ENCODE results near the gene GLYATL3.

GLYATL3 gene

DNA sequence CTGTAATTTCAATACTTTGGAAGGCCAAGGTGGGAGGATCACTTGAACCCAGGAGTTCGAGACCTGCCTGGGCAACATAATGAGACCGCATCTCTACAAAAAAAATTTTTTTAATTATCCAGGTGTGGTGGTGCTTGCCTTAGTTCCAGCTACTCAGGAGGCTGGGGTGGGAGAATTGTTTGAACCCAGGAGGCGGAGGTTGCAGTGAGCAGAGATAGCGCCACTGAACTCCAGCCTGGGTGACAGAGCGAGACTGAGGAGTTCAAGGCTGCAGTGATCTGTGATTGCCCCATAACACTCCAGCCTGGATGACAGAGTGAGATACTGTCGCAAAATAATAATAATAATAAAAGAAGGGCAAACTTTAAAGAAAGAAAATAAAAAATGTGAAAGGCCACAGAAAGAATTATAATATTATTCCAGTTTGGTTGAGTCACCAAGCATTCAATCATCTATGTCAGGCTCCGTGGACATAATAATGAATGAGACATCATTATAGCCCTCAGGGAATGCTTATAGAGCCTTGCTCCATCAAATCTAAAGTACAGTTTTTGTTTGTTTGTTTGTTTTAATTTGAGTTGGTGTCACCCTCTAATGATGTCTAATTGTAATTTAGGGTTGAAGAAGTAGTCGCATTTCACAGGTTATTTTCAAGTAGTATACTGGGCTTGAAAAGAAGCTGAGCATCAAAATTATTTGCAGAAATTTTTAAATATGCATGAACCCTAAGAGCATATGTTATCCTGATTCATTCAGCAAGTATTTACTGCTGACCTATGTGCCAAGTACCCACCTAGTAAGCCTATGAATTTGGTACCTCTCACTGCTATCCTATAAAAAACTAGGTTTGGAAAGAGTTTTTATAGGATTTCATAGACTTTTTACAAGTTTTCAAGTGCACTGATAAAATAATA is 15.1 kb downstream of the GLYATL3 start:
- no peak for DNase-seq

DNA sequence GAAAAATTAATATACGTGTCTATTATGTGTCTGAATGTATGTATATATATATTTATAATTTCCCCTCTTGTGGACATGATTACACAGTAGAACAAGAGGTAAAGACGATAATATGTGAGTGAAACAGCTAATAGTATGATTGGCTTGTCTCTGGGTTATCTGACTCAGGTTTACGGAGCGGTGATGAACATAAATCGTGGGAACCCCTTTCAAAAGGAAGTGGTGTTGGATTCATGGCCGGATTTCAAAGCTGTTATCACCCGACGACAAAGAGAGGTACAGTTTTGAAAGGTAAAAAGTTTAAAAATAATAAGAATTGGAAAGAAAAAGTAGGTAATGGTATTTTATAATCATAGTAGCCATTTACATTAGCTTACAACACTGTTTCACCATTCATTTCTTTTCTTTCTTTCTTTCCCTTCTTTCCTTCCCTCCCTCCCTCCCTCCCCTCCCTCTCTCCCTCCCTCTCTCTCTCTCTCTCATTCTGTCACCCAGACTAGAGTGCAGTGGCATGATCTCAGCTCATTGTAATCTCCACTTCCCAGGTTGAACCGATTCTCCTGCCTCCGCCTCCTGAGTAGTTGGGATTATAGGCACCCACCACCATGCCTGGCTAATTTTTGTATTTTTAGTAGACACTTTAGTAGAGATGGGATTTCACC is 15.9 kb downstream of the GLYATL3 start:
- no peak for DNase-seq

GRCh38 chr6:49516147-49516505 is 16.4 kb downstream of the GLYATL3 start:
- DNase-seq, result no peak

- no peak for DNase-seq
Measured at GRCh38 chr6:49517919-49518318, 18.2 kb downstream of the GLYATL3 start.

DNA sequence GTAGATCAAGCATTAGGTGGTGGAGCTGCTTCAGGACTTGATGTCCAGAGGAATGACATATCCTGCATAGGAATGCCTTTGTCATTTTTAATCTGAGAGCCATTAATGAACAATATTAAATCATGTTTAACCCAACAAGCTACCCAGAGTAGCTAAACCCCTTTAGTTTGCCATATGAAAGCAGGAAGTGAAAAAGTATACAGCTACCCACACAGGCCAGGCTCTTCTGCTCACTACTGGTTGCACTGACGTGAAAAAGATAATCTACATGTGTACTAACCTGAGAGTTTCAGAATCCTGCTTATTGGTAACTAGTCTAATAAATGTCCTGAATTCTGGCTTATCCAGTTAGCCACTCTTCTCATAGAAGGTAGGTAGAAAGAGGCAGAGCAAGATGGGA is 19.9 kb downstream of the GLYATL3 start:
- no peak for DNase-seq

- DNase-seq, result no peak
Measured at GRCh38 chr6:49522710-49523593, 23.2 kb downstream of the GLYATL3 start.

DNA sequence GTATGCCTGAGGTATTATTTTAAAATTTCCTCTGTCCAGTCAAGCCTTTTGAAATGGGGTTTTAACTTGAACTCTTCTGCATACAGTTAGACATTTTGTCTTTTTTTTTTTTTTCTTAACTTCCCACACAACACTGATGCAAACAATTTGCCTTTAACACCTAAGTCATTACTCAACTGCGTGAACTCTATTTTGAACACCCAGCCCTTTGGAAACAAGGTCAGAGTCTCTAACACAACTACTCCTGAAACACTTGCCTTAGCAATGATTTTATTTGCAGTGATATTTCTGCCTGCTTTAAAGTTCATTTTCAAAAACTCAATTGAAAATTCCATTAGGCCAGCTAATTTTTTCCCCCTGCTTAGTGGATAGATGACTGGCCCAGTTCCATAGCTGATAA is 24.2 kb downstream of the GLYATL3 start:
- no peak for DNase-seq

- DNase-seq, result no peak
Measured at GRCh38 chr6:49524541-49524940, 24.8 kb downstream of the GLYATL3 start.

- DNase-seq, result no peak
Measured at GRCh38 chr6:49526598-49526997, 26.9 kb downstream of the GLYATL3 start.

GRCh38 chr6:49527320-49527719 is 27.6 kb downstream of the GLYATL3 start:
- DNase-seq, result no peak

DNA sequence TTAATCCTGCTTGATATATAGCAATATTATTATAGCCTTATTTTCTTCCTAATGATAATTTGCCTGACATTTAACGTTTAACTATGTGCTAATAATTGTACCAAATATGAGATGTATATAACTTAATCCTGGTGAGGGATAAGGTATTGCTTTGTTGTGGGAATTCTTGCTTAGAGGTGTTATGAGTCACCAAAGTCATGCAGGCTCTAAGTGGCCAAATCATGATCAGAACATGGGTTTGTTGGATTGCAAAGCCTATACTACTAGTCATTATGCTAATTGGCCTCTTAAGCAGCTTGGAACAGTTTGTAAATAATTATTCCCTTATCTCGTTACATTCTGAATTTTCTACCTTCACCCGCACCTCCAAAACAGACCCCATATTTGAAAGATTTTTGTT is 28.8 kb downstream of the GLYATL3 start:
- no peak for DNase-seq

DNA sequence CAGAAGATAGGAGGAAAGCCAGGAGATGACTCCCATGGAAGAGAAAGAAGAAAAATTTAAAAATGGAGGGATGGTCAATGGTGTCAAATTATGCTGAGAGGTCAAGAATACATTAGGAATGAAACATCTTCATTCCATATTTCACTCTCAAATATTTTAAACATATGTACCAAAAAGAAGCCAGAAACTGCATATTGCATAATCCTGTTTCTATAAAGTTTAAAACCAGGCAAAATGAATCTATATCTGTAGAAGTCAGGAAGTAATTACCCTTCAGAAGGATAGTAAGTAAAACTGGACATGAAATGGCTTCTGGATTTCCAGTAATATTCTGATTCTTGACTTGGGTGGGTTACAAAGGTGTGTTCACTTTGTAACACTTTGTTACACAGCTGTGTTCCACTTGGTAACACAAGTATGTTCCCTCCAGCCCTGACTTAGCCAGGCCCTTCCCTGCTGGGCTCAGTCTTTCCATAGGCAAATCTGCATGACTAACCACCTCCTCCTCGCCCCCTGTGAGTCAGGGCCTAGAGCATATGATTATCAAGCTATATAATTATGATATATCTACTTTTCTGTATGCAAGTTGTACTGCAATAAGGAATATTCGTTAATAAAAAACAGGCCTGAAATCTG is 30.5 kb downstream of the GLYATL3 start:
- no peak for DNase-seq

DNA sequence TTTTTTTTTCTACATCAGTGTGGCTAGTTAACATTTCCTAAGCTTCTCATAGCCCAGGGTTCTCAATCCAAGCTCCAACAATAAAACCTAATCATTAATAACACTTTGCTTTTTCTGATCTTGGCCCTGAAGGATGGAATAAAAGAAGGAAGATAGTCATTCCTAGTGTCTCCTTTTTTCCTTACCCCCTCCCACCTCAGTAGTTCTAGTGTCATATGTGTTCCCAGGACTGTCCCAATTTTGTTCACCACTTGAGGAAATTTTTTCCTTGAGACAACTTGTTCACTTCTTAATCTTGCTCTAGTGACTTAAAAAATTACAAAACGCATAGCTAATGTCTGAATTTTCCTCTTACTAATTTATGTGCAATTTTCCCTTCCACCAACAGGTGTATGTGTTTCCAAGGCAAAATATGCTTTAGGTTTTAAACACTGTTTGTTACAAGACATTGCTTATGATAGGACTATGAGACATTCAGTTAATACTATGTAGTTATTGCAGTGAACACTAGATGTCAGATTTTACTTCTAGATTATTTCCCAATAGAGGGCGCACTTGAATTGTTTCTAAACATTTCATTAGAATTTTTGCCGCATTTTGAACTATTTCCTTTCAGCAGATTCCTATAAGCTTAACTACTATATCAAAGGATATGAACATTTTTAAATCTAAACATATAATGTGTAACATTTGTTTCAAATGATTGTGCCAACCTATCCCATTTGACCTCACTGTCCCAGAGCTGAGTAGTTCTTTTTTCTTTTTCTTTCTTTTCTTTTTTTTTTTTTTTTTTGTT is 32.2 kb downstream of the GLYATL3 start:
- DNase-seq, result no peak

GRCh38 chr6:49535795-49536194 is 36.1 kb downstream of the GLYATL3 start:
- DNase-seq, result no peak

DNA sequence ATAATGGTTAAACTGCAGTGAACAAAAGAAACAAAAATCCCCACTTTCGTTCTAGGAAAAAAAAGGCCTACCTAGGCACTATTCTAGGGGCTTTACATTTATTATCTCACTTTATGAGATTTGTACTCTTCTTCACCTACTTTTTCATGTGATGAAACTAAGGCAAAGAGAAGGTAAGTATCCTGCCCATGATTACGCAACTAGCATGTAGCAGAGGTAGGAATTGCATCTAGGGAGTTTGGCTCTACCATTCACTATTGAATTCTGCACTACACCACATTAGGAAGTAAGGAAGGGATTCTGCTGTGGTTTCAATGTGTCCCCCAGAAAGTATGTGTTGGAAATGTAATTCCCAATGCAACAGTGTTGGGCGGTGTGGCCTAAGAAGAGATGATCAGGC is 39.4 kb downstream of the GLYATL3 start:
- DNase-seq, result no peak

DNA sequence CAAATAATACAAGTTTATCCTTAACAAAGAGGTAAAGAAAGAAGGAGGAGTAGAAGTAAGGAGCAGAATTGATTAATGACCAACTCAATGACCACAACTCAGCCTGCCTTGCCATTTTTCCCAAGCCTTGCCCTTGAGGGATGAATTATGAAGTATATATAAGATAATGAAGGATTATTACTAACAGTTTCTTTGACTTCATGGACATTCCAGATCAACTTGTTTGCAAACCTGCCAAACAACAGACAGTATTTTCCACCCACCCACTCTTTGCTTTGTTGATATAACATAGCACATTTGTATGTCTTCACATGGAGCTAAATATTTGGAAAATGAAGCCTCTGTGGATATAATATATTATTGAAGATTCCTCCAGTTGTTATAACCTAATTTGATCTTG is 40.9 kb downstream of the GLYATL3 start:
- no peak for DNase-seq

- no peak for DNase-seq
Measured at GRCh38 chr6:49541210-49541724, 41.5 kb downstream of the GLYATL3 start.

GRCh38 chr6:49541936-49542335 is 42.2 kb downstream of the GLYATL3 start:
- no peak for DNase-seq

- DNase-seq, result no peak
Measured at GRCh38 chr6:49543087-49543858, 43.5 kb downstream of the GLYATL3 start.

- DNase-seq, result no peak
Measured at GRCh38 chr6:49546331-49546730, 46.6 kb downstream of the GLYATL3 start.
